HG02840 (cell line): ENCODE measurements around the gene MGAT5B.
"Not testable (repeated sequence)": the region's sequence is repeated elsewhere in the genome, so short reads cannot be mapped to it uniquely, and the experiment has no call there.

Source experiments
- ATAC-seq: cut with Tn5 transposase; IDR thresholded peaks from one replicate; pipeline ENCODE4 v1.9.1; 2021; ENCODE audit warnings: mild to moderate bottlenecking, moderate library complexity, moderate number of reproducible peaks; ENCODE audit not compliant: unreplicated experiment, low FRiP score

Gene MGAT5B

GRCh38 chr17:76968707-76969597 is 100.7 kb downstream of the MGAT5B start:
- ATAC-seq, result no peak

- ATAC-seq, result no peak
These were observed 101.5 kb downstream of the MGAT5B start for GRCh38 chr17:76969598-76970172.

DNA sequence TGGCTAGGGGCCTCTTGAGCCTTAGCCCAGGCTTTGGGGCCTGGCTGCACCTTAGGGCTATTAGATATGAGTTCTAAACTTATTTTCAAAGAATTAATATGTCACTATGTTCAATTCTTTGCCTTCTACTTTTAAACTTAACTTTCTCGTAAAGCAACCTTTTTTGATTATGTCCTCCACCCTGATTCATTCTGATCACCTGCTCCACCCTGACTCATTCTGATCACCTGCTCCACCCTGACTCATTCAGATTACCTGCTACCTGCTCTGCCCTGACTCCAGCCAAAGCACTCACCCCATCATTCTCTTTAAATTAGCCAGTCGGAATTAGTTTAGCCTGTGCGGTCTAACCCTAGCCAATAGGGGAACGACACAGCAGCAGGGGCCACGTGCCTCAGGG is 102.0 kb downstream of the MGAT5B start:
- not testable (repeated sequence) for ATAC-seq

GRCh38 chr17:76972046-76972641 is 103.9 kb downstream of the MGAT5B start:
- no peak for ATAC-seq

GRCh38 chr17:76973040-76973439 is 104.8 kb downstream of the MGAT5B start:
- no peak for ATAC-seq

GRCh38 chr17:76974721-76975120 is 106.5 kb downstream of the MGAT5B start:
- ATAC-seq, result no peak

- ATAC-seq, result not testable (repeated sequence)
These were observed 109.8 kb downstream of the MGAT5B start for GRCh38 chr17:76978050-76978449.

GRCh38 chr17:76981545-76982295 is 113.5 kb downstream of the MGAT5B start:
- no peak for ATAC-seq

- ATAC-seq, result no peak
These were observed 114.3 kb downstream of the MGAT5B start for GRCh38 chr17:76982408-76983074.

DNA sequence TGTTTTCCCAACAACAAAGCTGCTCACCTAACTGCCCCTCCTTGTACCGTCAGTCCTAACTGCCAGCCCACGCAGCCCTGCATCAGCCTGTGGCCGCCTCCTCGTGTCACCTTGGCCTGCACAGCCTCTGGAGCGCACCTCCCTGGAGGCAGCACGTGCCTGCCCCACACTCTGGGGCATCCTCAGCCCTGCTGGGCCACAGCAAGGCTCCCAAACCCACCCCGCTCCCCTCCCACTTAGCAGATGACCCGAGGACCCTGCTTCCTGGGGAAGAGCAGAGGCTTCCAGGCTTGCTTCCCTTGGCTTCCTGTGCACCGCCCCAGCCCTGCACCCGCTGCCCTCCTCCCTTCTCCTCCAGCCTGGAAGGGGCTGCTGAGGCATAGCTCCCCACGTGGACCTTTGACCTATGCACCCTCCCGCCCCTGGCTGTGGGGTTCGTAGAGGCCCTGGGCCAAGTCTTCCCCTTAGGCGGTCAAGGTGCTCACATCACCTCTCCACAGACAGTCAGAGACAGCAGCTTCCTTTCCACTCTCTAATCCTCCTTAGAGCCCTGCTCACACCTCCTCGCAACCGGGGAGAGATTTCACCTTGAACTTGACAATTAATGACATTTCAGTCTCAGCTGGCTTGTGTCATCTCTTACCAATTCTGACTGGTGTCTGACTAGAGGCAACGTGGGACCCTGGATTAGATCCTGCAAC is 115.0 kb downstream of the MGAT5B start:
- ATAC-seq, result no peak

DNA sequence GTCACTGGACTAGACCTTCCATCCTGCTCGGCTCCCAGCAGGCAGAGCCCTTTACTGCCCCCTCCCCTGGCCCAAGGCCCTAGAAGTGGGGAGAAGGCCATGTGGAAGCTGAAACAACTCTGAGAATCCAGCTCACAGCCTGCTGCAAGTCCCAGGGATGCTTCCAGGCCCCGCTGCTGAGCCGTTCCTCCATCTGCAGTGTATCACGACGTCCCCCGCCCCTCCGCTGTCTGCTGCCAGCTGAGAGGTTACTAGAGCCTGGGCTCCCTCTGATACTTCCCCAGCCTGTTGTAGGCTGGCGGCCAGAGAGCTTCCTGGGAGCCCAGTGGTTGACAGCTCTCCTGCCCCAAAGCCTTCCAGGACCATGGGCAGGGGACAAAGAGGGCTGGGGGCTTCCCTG is 118.2 kb downstream of the MGAT5B start:
- ATAC-seq, result no peak

DNA sequence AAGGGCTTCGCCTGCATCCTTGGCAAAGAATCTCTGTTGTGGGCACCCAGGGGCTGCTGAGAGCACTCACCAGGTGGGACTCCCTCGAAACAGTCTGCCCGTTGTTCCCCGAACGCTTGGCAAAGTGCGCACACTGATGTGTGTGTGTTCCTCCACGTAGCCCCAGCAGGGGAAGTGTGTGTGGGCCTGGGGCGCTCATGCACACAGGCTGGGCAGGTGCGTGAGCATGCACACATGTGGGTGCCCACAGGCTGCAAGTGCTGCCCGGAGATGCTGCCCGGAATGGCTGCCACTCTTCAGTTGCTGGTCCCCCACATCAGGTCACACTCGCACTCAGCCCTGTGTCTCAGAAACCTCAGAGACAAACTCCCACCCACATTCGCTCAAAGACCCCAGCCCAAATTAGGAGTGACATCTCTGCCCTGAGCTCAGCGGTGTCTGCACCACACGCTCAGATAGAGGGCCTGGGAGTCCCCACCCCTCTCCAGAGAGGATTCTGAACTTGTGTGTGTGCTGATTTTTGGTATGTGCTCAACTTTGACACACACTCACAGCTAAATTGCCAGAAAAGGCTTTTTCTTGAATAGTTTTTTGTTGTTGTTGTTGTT is 119.4 kb downstream of the MGAT5B start:
- no peak for ATAC-seq

- no peak for ATAC-seq
These were observed 120.6 kb downstream of the MGAT5B start for GRCh38 chr17:76988796-76989195.

DNA sequence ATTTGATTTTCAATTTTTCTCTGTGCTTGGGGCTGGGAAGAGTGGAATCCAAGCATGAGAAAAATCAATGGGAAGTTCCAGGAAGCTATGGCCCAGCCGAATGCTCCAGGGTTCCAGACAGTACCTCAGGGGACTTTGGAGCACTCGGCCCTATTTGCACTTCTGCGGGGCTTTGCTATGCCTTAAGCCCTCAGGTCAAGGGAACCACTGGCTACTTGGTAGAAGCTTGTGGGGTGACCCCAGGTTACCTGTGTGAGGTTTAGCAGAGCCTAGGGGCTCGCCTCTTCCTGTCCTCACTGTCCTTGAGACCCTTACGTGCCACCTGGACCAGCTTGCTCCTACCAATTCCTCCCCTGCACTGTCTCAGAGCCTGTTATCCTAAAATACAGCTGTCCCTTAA is 121.3 kb downstream of the MGAT5B start:
- no peak for ATAC-seq

DNA sequence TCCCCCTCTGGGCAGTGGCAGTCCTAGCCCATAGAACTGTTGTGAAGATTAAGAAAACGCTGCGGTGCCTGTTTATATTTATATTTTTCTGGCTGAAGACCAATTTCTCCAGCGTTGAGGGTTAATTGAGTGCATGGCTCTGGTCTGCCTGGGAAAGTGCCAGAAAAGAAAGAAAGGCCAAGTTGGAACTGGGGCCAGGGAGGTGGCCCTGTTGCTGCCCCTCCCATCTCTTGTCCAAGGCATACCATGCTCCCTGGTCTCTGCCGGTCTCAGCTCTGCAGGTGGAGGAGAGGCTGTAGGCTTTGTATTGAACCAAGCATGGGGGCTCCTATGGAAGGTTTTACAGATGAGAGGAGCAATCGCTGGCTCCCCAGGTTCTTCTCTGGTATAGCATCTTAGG is 124.7 kb downstream of the MGAT5B start:
- ATAC-seq, result no peak

- ATAC-seq, result no peak
These were observed 125.4 kb downstream of the MGAT5B start for GRCh38 chr17:76993651-76994050.

GRCh38 chr17:76994237-76994637 is 126.0 kb downstream of the MGAT5B start:
- no peak for ATAC-seq

- no peak for ATAC-seq
These were observed 127.3 kb downstream of the MGAT5B start for GRCh38 chr17:76995387-76996105.
